ENCODE results near the gene EME2. TPM values are rescaled to one million over a fixed set of nuclear protein-coding genes. Genes with fewer than 3 reads are reported as not detected.
"Not testable (repeated sequence)": the region's sequence is repeated elsewhere in the genome, so short reads cannot be mapped to it uniquely, and the experiment has no call there.

The EME2 gene
- total and polyA plus RNA-seq, 7 donors: 2.6 to 11.3 (median 5.2) TPM

DNA sequence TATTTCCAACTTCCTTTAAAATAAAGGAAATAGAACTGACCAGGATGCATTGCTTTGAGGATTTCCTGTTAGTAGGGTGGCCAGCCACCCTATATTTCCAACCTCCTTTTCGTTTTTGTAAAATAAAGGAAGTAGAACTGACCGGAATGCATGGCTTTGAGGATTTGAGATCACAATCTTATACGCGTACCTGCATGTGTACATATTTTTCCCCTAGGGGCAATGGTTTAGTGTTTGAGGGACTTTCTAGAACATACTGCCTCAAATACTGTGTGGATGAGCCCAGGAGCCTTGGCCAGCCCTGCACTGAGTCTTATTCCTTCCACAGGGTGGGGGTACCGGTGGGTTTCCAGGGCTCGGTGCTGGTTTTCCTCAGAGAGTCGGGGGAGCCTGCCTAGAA lies 41.0 kb upstream of the EME2 start:
- Histone ChIP-seq H3K4me3 (no peak overlapping the region), H3K27me3 (ENCODE audit: insufficient read depth in 3 of 3, low read length in 2 of 3) (no peaks in the 10 kb centered on the region), H3K36me3 (ENCODE audit: insufficient read depth in 1 of 2, low read depth in 1 of 2) (peaks cover 0 to 68% of the 10 kb centered on the region in 2 donors), H3K27ac (no peak overlapping the region), H3K4me1 (no peaks in the 10 kb centered on the region), H3K9me3 (no peaks in the 10 kb centered on the region)
- 69 to 78% (median 76%) methylated on average over 7 of the region's 7 CpGs for WGBS, 3 donors
- ATAC-seq (no peak), DNase-seq (no peak)
- intact Hi-C loops (cut with DNase I): no loop called here
- TF ChIP-seq, protein P1, sequence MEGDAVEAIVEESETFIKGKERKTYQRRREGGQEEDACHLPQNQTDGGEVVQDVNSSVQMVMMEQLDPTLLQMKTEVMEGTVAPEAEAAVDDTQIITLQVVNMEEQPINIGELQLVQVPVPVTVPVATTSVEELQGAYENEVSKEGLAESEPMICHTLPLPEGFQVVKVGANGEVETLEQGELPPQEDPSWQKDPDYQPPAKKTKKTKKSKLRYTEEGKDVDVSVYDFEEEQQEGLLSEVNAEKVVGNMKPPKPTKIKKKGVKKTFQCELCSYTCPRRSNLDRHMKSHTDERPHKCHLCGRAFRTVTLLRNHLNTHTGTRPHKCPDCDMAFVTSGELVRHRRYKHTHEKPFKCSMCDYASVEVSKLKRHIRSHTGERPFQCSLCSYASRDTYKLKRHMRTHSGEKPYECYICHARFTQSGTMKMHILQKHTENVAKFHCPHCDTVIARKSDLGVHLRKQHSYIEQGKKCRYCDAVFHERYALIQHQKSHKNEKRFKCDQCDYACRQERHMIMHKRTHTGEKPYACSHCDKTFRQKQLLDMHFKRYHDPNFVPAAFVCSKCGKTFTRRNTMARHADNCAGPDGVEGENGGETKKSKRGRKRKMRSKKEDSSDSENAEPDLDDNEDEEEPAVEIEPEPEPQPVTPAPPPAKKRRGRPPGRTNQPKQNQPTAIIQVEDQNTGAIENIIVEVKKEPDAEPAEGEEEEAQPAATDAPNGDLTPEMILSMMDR (IDR thresholded peaks at IDR 0.05): no peak

DNA sequence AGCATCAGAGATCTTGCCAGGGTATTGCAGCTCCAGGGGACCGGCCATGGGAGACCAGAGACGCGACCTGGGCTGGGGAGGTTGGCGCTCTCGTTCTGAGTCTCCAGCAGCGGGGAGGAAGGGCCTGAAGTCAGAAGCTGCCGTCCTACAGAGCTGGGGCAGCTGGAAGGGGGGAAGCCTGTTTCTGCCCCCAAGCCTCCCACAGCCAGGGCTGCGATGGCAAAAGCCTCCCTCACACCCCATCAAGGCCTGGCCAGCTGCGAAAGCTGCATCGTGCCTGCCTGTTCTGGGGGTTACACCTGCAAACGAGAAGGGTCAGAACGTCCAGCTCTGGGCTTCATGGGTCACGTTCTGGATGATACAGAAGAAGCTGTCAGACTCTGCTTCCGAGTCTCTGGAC lies 40.5 kb upstream of the EME2 start:
- no peak overlapping the region for H3K4me3 ChIP-seq
- no peaks in the 10 kb centered on the region for H3K27me3 ChIP-seq (ENCODE audit: insufficient read depth in 3 of 3, low read length in 2 of 3)
- H3K36me3 ChIP-seq (ENCODE audit: insufficient read depth in 1 of 2, low read depth in 1 of 2): peaks cover 0 to 66% of the 10 kb centered on the region in 2 donors
- ATAC-seq: peak in 1 of 4 donors; percentile 6
- no peak overlapping the region for H3K27ac ChIP-seq
- 83 to 86% (median 83%) methylated on average over 14 of the region's 14 CpGs for WGBS, 3 donors
- TF ChIP-seq, protein P1 (IDR thresholded peaks at IDR 0.05): no peak
- intact Hi-C loops (cut with DNase I): no loop called here
- no peaks in the 10 kb centered on the region for H3K4me1 ChIP-seq
- H3K9me3 ChIP-seq: no peaks in the 10 kb centered on the region
- DNase-seq: no peak

- H3K9me3 ChIP-seq; H3K4me3 ChIP-seq; H3K27me3 ChIP-seq (ENCODE audit: insufficient read depth in 3 of 3, low read length in 2 of 3); intact Hi-C loops (cut with DNase I); DNase-seq; H3K4me1 ChIP-seq; H3K27ac ChIP-seq: not testable (repeated sequence)
- peaks cover 0 to 66% of the 10 kb centered on the region in 2 donors for H3K36me3 ChIP-seq (ENCODE audit: insufficient read depth in 1 of 2, low read depth in 1 of 2)
- ATAC-seq: peak in 1 of 4 donors; percentile 16
- WGBS, 3 donors: 76 to 85% (median 82%) methylated on average over 21 of the region's 21 CpGs
Observed at GRCh38 chr16:1732551-1732987, 40.0 kb upstream of the EME2 start.

GRCh38 chr16:1734123-1734522 lies 38.5 kb upstream of the EME2 start:
- WGBS, 3 donors: 93 to 94% (median 93%) methylated on average over 22 of the region's 22 CpGs

GRCh38 chr16:1734816-1735215 lies 37.8 kb upstream of the EME2 start:
- DNase-seq: no peak
- Histone ChIP-seq H3K4me1 (no peaks in the 10 kb centered on the region), H3K4me3 (no peak overlapping the region), H3K36me3 (ENCODE audit: insufficient read depth in 1 of 2, low read depth in 1 of 2) (peaks cover 0 to 50% of the 10 kb centered on the region in 2 donors), H3K9me3 (no peaks in the 10 kb centered on the region), H3K27me3 (ENCODE audit: insufficient read depth in 3 of 3, low read length in 2 of 3) (no peaks in the 10 kb centered on the region), H3K27ac (no peak overlapping the region)
- 96 to 97% (median 96%) methylated on average over 22 of the region's 22 CpGs for WGBS, 3 donors
- peak in 1 of 4 donors; percentile 6 for ATAC-seq
- intact Hi-C loops (cut with DNase I): no loop called here
- TF ChIP-seq, protein P1 (IDR thresholded peaks at IDR 0.05): no peak

More at GRCh38 chr16:1734123-1734522, 38.5 kb upstream of the EME2 start:
- ATAC-seq (peak in 2 of 4 donors; percentile 20 to 23), DNase-seq (no peak)
- no peak overlapping the region for H3K4me3 ChIP-seq
- H3K4me1 ChIP-seq: no peaks in the 10 kb centered on the region
- H3K27me3 ChIP-seq (ENCODE audit: insufficient read depth in 3 of 3, low read length in 2 of 3): no peaks in the 10 kb centered on the region
- H3K36me3 ChIP-seq (ENCODE audit: insufficient read depth in 1 of 2, low read depth in 1 of 2): peaks cover 0 to 57% of the 10 kb centered on the region in 2 donors
- no peak overlapping the region for H3K27ac ChIP-seq
- TF ChIP-seq, protein P1 (IDR thresholded peaks at IDR 0.05): no peak
- intact Hi-C loops (cut with DNase I): no loop called here
- H3K9me3 ChIP-seq: no peaks in the 10 kb centered on the region

Measured in psoas muscle (tissue), 8 donors.